OCI-LY1 (cell line): ENCODE measurements around the gene TMEM132C.

Experiments
- H2AFZ ChIP-seq: fragments of 200-600 bp; sonication (generic), shearing (Covaris generic); 2 replicates; pipeline ENCODE4 v1.6.0; 2014; ENCODE audit warnings: antibody characterized with exemption, mild to moderate bottlenecking, low read length
- H3F3A ChIP-seq: fragments of 200-600 bp; sonication (generic), shearing (Covaris generic); 2 replicates; pipeline ENCODE4 v1.6.0; 2014; ENCODE audit warnings: mild to moderate bottlenecking, antibody characterized with exemption, low read length, moderate library complexity; ENCODE audit not compliant: insufficient read depth
- H3K27ac ChIP-seq: fragments of 200-600 bp; sonication (generic); 2 replicates; pipeline ENCODE4 v1.5.1; 2014; ENCODE audit warnings: low read length, mixed run types, mild to moderate bottlenecking, low read depth; ENCODE audit not compliant: poor library complexity, severe bottlenecking
- H3K27me3 ChIP-seq: fragments of 200-600 bp; sonication (generic); 2 replicates; pipeline ENCODE4 v1.6.0; 2014; ENCODE audit warnings: antibody characterized with exemption, mild to moderate bottlenecking, low read length, moderate library complexity; ENCODE audit not compliant: insufficient read depth
- H3K36me3 ChIP-seq: fragments of 200-600 bp; sonication (generic); 2 replicates; pipeline ENCODE4 v1.6.1; 2014; ENCODE audit warnings: mild to moderate bottlenecking, antibody characterized with exemption, low read length, moderate library complexity, mixed read lengths; ENCODE audit not compliant: insufficient read depth
- H3K4me1 ChIP-seq: fragments of 200-600 bp; sonication (generic); 2 replicates; pipeline ENCODE4 v1.5.1; 2014; ENCODE audit warnings: mild to moderate bottlenecking, low read length, moderate library complexity; ENCODE audit not compliant: insufficient read depth, severe bottlenecking
- H3K4me2 ChIP-seq: fragments of 200-600 bp; sonication (generic), shearing (Covaris generic); 2 replicates; pipeline ENCODE4 v1.6.1; 2014; ENCODE audit warnings: low read length
- H3K4me3 ChIP-seq: fragments of 200-600 bp; sonication (generic); 2 replicates; pipeline ENCODE4 v1.5.1; 2014; ENCODE audit warnings: low read length, low read depth, mild to moderate bottlenecking, mixed read lengths; ENCODE audit not compliant: poor library complexity, severe bottlenecking
- H3K79me2 ChIP-seq: fragments of 200-600 bp; shearing (Covaris generic); 2 replicates; pipeline ENCODE4 v1.6.1; 2016; ENCODE audit warnings: mixed run types, low read length, mixed read lengths; ENCODE audit not compliant: insufficient read depth
- H3K9ac ChIP-seq: fragments of 200-600 bp; sonication (generic), shearing (Covaris generic); 2 replicates; pipeline ENCODE4 v1.6.1; 2014; ENCODE audit warnings: mild to moderate bottlenecking, low read length, mixed read lengths
- H3K9me2 ChIP-seq: fragments of 200-600 bp; sonication (generic), shearing (Covaris generic); 2 replicates; pipeline ENCODE4 v1.6.1; 2014; ENCODE audit warnings: low read depth, mild to moderate bottlenecking, low read length, mixed read lengths
- H3K9me3 ChIP-seq: fragments of 200-600 bp; shearing (Covaris generic); 2 replicates; pipeline ENCODE4 v1.6.1; 2014; ENCODE audit warnings: low read length, mixed read lengths
- H4K20me1 ChIP-seq: fragments of 200-600 bp; sonication (generic), shearing (Covaris generic); 2 replicates; pipeline ENCODE4 v1.6.0; 2016; ENCODE audit warnings: mild to moderate bottlenecking, low read length; ENCODE audit not compliant: insufficient read depth
- CTCF ChIP-seq: fragments of 200-600 bp; sonication (generic), shearing (Covaris generic); IDR thresholded peaks from 2 replicates; pipeline ENCODE4 v1.5.1; 2017; ENCODE audit warnings: mild to moderate bottlenecking, antibody characterized with exemption, low read length, moderate library complexity, mixed read lengths
- EZH2 ChIP-seq: fragments of 200-600 bp; sonication (generic), shearing (Covaris generic); IDR thresholded peaks from 2 replicates; pipeline ENCODE4 v1.8.0; 2017; ENCODE audit warnings: borderline replicate concordance, mixed run types, mild to moderate bottlenecking, antibody characterized with exemption, low read length, moderate library complexity, mixed read lengths

Gene TMEM132C

GRCh38 chr12:128415036-128415560 lies 148.1 kb downstream of the TMEM132C start:
- no peaks in the 10 kb centered on the region for H3F3A ChIP-seq
- no peak overlapping the region for H3K9ac ChIP-seq
- no peaks in the 10 kb centered on the region for H3K79me2 ChIP-seq
- H2AFZ ChIP-seq: no peak overlapping the region
- no peaks in the 10 kb centered on the region for H3K36me3 ChIP-seq
- H3K9me2 ChIP-seq: no peaks in the 10 kb centered on the region
- H4K20me1 ChIP-seq: no peaks in the 10 kb centered on the region
- TF ChIP-seq EZH2 (no peak), CTCF (no peak)
- no peak overlapping the region for H3K27ac ChIP-seq
- H3K4me1 ChIP-seq: no peaks in the 10 kb centered on the region
- H3K4me3 ChIP-seq: no peak overlapping the region
- H3K9me3 ChIP-seq: no peaks in the 10 kb centered on the region
- H3K4me2 ChIP-seq: no peak overlapping the region
- no peaks in the 10 kb centered on the region; the same call in 1 of the 2 replicates for H3K27me3 ChIP-seq

GRCh38 chr12:128418944-128419343 lies 152.0 kb downstream of the TMEM132C start:
- H3K9me3 ChIP-seq: no peaks in the 10 kb centered on the region
- H3F3A ChIP-seq: no peaks in the 10 kb centered on the region
- TF ChIP-seq CTCF: no peak
- TF ChIP-seq EZH2: no peak
- no peak overlapping the region for H3K27ac ChIP-seq
- no peaks in the 10 kb centered on the region for H3K79me2 ChIP-seq
- H3K36me3 ChIP-seq: no peaks in the 10 kb centered on the region
- H2AFZ ChIP-seq: no peak overlapping the region
- no peaks in the 10 kb centered on the region; the same call in 1 of the 2 replicates for H3K27me3 ChIP-seq
- no peak overlapping the region for H3K4me3 ChIP-seq
- H3K9ac ChIP-seq: no peak overlapping the region
- H4K20me1 ChIP-seq: no peaks in the 10 kb centered on the region
- H3K4me1 ChIP-seq: no peaks in the 10 kb centered on the region
- no peak overlapping the region for H3K4me2 ChIP-seq
- H3K9me2 ChIP-seq: no peaks in the 10 kb centered on the region

- no peak overlapping the region for H2AFZ ChIP-seq
- no peak overlapping the region for H3K27ac ChIP-seq
- H3K27me3 ChIP-seq: no peaks in the 10 kb centered on the region; the same call in 1 of the 2 replicates
- H3K4me3 ChIP-seq: no peak overlapping the region
- no peak for TF ChIP-seq CTCF
- no peak for TF ChIP-seq EZH2
- H3K4me2 ChIP-seq: no peak overlapping the region
- no peaks in the 10 kb centered on the region for H3K4me1 ChIP-seq
- H3F3A ChIP-seq: no peaks in the 10 kb centered on the region
- H3K9me3 ChIP-seq: no peaks in the 10 kb centered on the region
- no peak overlapping the region for H3K9ac ChIP-seq
- no peaks in the 10 kb centered on the region for H3K36me3 ChIP-seq
- H4K20me1 ChIP-seq: no peaks in the 10 kb centered on the region
- no peaks in the 10 kb centered on the region for H3K79me2 ChIP-seq
- no peaks in the 10 kb centered on the region for H3K9me2 ChIP-seq
Measured at GRCh38 chr12:128420163-128420562, 153.2 kb downstream of the TMEM132C start.
